Middle frontal gyrus (tissue), 1 donor: ENCODE results near the gene CLCN1.
"Not testable (repeated sequence)": the region's sequence is repeated elsewhere in the genome, so short reads cannot be mapped to it uniquely, and the experiment has no call there.

Experiments used
- DNase-seq: peaks from one replicate; pipeline ENCODE4 v3.0.0-alpha.2; 2015; ENCODE audit warnings: low spot score; ENCODE audit errors: extremely low spot score

Gene CLCN1

DNA sequence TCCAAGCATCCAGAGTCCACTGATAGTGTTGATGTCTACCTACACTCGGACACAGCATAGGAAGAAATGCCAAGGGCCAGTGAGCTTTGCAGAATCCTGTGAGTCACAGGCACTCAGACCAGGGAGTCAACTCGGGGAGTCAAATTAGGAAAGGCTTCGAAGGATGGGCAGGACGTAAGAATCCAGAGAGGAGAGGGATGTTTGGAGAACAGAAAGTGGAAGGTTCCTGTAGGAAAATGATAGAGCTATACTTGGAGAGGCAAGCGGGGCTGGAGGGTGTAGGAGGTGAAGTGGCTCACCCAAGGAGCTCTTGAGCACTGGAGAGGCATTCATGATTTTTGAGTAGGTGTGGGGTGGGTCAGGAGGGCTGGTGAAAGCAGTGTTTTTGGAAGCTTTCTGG is 68.2 kb downstream of the CLCN1 start:
- DNase-seq: no peak

DNA sequence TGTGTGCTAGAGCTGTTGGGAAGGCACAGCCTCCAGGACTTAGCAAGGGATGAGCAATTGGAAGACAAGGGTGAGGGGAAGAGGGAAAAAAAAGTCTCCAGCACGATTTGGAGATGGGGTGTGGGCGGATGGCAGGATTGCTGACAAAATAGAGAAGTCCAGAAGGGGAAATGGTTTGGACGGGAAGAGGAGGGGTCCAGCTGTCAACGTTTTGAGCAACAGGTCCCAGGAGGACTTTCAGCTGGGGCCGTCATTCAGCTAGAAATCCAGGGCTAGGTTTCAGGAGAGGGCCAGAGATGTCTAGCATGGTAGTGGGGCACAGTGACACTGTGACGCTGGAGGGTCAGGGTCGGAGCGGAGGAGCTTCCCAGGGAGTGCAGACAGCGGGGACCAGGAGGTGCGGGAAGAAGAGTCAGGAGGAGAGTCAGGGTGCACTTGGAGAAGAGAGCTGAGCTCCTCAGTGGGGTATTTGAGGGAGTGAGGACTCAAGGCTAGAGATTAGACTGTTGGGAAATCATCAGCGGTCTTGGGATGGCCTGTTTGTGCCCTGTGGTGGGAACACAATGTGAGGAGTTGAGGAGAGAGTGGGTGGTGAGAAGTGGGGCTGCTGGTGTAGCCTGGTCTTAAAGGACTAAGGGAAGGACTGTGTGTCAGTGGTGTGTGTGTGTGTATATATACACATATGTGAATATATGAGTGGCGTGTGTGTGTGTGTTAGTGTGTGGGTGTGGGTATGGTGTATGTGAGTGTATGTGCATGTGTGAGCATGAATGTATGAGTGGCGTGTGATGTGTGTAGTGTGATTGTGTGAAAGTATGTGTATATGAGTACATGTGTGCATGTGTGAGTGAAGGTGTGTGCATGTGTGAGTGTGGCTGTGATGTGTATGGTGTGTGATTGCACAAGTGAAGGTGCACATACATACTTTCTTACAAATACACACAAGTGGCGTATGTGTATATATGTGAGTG is 69.0 kb downstream of the CLCN1 start:
- no peak for DNase-seq

DNA sequence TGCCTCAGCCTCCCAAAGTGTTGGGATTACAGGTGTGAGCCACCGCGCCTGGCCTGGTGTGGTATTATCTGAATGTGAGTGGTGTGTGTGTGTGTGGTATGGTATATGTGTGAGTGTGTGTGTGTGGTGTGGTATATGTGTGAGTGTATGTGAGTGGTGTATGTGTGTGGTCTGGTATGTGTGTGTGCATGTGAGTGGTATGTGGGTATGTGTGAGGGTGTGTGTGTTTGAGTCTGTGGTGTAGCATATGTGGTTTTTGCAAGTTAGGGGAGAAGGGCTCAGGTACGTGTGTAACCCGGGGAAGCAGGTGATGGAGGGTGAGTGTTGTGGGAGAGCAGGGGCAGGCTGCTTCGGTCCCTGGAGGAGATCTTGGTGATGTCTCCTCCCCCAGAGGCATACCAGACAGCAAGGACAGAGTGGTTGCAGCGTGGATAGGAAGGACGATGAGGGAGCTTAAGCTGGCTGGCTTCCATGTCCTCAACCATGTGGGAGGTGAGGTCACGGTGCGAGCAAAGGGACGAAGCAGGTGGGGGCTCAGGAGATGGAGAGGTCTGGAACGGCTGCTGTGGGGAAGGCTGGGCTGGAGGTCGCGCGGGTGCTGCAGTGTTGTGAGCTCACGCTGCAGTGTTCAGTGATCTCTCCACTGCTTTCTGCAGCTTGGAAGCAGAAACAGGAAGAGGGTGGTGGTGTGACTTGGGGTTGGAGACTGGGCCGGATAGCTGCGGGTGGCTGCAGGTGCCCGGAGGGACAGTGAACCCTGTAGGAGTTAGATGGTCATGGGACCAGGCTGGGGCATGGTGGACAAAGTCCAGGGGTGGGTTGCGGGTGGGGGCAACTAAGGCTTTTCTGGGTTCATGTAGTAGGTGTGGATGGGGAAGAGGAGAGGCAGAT is 70.2 kb downstream of the CLCN1 start:
- DNase-seq: no peak

DNA sequence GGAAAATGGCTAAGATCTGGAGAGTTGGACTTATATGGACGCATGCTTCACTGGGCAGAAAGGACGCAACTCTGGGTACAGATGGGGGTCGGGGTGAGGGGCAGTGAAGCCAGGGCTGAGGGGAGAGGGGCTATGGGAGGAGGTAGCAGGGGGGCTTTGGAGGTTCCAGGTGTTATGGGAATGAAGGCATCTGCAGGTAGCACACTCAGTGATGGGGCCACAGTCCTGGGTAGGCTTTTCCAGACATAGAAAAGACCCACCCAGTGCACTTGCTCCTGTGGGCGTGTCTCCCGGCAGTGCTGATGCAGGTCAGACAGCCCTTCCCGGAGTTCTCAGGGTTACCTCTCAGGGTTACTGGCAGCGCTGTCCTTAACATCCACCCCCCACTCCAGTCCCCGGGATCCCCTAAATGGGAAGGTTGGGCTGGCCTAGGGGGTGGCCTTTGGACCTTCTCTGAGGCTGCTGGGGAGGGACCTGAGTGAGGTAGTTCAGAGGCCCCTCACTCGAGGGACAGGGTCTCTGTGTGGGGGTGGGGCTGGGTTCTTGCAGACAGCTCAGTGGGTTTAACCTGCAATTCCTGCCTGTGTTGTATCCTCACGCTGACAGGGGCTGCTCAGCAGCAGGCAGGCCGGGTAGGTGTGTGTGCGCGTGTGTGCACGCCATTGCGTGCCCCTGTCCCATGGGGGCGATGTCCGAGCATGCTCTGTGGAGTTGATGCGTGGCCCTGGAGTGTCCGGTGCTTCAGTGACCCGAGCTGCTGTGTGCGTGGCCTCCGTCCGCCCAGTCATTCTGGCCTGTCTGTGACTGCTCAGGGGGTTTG is 71.5 kb downstream of the CLCN1 start:
- DNase-seq: no peak

DNA sequence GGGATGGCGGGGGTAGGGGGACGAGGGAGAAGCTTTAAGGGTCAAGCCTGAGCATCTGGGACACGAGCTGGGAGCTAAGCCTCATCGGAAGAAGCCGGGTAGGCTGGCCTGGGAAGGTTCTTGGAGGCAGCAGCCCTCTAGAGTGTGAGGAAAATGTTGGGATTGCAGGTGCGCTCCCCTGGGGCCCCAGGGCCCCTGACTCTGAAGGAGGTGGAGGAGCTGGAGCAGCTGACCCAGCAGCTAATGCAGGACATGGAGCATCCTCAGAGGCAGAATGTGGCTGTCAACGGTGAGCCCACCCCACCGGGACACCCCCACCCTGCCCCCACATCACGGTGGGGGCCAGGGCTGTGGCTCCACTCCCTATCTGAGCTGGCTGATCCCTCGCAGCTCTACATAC is 72.1 kb downstream of the CLCN1 start:
- no peak for DNase-seq

DNA sequence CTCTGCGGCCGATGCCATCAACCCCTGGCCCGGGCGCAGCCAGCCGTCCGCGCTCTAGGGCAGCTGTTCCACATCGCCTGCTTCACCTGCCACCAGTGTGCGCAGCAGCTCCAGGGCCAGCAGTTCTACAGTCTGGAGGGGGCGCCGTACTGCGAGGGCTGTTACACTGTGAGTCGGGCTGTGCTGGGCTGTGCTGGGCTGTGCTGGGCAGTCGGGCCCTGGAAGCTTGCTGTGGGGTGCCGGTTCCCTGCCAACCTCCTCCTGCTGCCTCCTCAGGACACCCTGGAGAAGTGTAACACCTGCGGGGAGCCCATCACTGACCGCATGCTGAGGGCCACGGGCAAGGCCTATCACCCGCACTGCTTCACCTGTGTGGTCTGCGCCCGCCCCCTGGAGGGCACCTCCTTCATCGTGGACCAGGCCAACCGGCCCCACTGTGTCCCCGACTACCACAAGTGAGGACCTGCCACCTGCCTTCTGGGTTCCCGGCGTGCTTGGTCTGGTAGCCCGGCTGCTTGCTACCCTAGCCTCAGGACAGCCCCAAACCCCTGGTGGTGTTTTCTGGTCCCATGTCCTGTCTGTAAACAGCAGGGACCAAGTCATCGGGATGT is 72.7 kb downstream of the CLCN1 start:
- DNase-seq: no peak

DNA sequence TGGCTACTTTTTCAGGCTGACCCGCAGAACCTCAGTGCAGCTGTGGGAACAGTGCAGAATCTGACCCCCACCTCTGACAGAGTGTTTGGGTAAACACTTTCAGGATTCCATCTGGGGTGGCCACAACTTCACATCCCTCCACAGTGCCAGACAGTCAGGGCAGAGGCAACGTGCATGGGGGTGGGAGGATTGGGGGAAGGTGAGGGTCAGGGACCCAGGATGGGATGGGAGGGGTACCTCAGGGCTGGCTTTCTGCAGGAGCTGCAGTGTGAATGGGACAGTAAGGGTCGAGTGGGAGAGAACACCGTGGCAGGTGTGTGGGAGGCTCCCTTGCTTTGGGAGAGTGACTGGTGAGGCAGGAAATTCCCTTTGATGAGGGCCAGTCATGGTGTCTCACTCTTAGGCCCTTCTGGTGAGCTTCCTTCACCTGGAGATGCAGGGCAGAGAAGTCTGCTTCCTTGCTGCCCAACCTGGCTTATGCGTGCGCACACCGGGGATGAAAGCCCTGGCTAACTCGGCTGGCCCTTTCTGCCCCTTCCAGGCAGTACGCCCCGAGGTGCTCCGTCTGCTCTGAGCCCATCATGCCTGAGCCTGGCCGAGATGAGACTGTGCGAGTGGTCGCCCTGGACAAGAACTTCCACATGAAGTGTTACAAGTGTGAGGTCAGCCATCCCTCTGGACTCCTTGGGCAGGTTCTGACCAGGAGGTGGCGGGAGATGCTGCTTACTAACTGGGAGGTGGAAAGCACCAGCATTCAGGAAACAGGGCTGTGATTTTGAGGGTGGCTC is 73.6 kb downstream of the CLCN1 start:
- no peak for DNase-seq

DNA sequence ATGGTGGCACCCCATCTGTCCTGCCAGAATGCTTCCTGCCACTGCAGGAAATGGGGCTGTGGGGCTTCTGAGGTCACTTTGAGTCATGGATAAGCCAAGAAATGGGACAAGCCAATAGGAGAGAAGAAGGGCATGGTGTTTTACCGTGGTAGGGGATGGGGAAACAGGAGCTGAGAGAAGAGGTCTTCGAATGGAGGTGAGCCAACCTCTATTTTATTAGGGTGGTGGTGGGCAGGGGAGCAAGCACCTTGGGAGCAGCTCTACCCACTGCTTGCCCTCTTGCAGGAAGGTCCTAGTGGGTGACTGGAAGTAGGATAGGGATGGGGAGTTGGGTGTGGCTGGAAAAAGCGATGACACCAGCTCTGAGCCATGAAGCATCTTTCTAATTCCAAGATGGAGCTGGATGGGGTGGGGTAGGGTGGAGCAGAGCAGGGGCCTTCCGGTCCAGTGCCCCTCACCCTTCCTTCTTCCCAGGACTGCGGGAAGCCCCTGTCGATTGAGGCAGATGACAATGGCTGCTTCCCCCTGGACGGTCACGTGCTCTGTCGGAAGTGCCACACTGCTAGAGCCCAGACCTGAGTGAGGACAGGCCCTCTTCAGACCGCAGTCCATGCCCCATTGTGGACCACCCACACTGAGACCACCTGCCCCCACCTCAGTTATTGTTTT is 74.3 kb downstream of the CLCN1 start:
- DNase-seq: no peak

DNA sequence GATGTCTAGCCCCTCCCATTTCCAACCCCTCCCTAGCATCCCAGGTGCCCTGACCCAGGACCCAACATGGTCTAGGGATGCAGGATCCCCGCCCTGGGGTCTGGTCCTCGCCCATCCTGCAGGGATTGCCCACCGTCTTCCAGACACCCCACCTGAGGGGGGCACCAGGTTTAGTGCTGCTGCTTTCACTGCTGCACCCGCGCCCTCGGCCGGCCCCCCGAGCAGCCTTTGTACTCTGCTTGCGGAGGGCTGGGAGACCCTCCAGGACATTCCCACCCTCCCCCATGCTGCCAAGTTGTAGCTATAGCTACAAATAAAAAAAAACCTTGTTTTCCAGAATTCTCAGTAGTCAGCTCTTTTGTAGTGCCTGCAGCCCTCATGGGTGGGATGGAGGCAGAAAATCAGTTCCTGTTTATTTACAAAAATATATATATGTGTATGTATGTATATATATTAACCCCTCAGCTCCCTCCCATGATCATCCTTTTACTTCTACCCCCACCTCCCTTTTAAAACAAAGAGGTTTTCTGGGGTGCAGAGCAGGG is 74.9 kb downstream of the CLCN1 start:
- DNase-seq: no peak

DNA sequence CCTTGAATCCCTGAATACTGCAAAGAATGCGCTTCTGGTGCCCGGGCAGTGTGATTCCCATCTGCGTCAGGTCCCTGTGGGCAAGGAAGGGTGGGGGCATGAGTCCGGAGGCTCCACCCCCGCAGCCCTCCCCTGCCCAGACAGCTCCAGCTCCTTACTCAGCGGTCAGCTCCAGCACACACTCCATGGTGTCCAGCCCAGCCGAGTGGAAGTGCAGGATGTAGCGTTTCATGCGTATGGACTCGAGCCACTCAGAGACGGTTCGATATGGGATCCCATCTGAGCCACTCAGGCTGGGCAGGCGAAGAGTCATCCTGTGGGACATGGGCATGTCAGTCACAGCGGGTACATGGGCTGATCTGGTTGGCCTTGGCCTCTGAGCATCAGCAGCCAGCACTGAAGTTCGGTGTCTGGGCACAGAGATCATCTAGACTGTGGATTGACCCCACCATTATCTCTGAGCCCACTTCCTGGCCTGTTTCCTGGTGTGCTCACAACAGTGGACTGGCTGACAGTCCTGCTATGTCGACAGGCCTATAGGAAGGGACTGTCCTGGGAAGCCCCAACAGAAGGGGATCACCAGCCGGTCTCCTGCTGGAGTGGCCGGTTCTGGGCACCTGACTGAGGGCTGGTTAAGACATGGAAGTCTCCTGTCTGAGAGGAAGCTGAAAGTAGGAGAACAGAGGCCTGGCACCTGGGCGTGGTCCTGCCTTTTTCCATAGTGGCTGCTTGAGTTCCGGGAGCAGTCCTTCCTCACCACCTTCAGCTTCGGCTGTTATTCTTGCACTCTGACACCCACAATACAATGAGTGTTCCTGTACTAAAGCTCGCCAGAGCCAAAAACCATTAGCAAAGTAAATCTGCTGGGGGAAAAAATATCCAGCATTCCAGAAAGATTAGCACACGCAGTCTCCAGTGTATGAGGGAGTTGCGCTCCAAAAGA is 75.8 kb downstream of the CLCN1 start:
- no peak for DNase-seq

DNA sequence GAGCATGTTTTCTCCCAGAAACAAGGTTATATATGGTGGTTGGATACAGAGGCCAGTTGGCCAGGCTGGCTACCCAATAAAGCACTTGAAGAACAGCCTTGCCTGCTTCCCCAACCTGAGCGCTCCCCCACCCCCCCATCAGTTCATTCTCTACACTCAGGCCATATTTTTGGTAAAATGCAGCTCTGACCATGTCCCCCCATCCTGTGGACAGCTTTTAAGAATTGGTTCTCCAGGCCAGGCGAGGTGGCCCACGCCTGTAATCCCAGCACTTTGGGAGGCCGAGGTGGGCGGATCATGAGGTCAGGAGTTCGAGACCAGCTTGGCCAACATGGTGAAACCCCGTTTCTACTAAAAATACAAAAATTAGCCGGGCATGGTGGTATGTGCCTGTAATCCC is 76.5 kb downstream of the CLCN1 start:
- not testable (repeated sequence) for DNase-seq

DNA sequence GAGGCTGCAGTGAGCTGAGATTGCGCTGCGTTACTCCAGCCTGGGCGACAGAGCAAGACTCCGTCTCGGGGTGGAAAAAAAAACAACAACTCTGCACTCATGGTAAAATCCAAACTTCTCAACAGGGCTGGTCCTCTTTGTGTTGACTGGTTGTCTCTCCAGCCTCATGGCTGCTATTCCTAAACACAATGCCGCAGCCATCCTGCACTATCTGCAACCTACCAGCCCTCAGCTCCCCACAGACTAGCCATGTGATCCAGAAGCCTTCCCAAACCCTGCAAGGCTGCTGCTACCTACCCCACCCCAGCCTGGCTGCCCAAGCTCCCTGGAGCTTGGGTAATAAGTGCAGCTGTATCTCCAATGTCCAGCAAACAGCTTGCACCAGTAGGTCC is 77.0 kb downstream of the CLCN1 start:
- no peak for DNase-seq

DNA sequence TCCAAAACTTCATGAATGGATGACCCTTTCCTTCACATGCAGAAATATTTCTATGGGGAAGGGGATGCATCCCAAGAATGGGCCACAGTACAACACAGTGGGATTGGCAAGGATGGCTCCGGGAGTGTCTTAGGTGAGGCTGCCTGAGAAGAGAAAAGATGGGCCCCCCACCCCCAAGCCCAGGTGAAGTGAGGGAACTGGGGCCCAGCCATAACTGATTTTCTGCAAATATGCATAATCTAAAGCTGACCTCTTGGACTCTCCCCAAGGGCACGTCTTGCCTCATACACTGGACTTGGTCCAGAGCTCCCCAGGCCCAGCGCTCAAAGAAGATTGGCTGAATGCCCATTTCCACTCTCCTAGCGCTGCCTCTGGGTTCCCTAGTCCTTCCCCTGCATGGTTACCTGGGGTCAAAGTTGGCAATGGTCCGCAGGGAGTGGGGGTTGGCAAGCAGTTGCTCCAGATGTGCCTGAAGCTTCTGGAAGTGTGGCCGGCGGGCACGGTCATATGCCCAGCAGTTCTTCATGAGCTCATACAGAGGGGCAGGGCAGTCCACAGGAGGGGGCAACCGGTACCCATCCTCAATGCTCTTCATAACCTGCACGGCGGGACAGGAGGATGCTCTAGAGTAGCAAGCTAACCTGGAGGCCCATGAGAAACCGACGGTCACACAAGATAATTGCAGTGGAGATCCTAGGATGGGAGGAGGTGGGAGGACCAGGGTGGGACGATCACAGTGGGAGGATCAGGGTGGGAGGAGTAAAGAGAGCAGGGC is 77.5 kb downstream of the CLCN1 start:
- DNase-seq: no peak

DNA sequence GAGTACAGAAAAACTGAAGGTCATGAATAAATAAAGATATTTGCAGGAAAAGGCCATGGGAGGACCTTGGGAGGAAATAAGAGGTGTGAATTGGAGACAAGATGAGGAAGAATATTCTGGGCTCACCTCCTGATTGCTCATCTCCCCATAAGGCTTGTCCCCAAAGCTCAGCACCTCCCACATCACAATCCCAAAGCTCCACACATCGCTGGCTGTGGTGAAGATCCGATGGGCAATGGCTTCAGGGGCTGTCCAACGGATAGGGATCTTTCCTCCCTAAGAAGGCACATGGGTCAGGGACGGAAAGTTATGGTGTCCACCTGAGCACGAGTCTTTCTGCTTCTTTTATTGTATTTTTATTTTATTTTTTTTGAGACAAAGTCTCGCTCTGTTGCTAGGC is 78.2 kb downstream of the CLCN1 start:
- no peak for DNase-seq

DNA sequence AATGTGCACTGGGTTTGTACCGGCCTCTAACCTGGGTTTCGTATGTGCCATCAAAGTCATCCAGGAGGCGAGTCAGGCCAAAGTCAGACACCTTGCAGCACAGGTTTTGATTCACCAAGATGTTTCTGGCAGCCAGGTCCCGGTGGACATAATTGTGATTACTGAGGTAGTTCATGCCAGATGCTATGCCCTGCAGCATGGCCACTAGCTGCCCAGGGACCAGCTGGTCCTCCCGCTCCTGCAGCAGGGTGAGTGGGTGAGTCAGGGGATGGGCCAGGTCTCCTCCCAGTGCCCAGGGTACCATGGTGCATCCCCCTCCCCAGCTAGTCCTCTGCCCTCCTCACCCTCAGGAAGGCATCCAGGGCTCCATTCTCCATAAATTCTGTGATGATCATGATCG is 78.9 kb downstream of the CLCN1 start:
- no peak for DNase-seq

DNA sequence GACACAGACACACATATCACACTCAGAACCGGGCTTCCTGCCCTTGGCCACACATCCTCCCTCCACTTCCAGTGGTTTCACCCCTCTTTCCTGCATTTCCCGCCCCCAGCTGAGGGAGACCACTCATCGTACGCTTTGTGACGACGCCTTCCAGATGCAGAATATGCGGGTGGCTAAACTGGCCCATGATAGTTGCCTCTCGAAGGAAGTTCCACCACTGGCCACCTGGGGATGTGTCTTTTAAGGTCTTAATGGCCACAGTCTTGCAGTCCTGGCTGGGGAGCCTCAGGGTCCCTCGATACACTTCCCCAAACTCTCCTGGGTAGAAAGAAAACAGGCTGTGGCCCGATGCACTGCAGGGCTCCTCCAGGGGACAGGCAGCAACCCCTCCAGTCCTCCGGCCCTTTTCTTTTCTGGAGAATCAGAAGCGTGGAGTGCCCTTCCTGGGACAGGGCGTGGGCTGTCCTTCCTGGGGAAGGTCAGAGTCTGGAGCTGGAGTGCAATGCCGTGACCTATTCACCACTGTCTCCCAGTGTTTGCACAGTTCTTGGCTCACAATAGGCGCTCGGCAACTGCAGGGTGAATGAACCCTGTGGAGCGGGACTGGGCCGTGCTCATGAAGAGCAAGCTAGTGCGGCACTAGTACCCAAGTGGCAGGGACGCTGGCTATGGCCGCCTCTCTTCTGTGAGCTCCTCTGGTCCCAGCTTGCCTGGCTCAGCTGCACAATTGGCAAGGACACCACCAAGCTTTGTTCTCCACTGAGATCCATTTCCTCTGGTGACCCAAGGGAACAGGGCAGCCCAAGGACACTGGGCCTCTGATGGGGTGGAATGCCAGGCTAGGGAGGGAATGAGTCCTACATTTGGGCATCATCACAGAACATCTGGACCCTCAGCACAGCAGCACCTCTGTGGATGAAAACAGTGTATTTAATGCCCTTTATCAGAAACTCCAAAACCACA is 79.6 kb downstream of the CLCN1 start:
- DNase-seq: no peak
